Peyer's patch (tissue), 4 donors: ENCODE measurements around the gene PTBP1.

Experiments used
- POLR2A ChIP-seq, 2 donors: fragments of 450-650 bp; IDR thresholded peaks; one replicate each; pipeline ENCODE4 v1.5.1; 2017; ENCODE audit warnings: antibody characterized with exemption in 2 of 2, mild to moderate bottlenecking in 2 of 2, moderate library complexity in 2 of 2
- TF ChIP-seq, protein P1 (sequence below), 6 experiments: fragments of 450-650 bp in 4 of 6; fragments of 200-600 bp in 2 of 6; sonication (generic) in 1 of 6; IDR thresholded peaks; one replicate each; pipeline ENCODE4 v1.5.1; 2017 to 2019; ENCODE audit warnings: antibody characterized with exemption in 6 of 6, mild to moderate bottlenecking in 3 of 6, moderate library complexity in 1 of 6

GRCh38 chr19:797528-798414 lies 519 bp downstream of the PTBP1 start:
- TF ChIP-seq, protein P1, sequence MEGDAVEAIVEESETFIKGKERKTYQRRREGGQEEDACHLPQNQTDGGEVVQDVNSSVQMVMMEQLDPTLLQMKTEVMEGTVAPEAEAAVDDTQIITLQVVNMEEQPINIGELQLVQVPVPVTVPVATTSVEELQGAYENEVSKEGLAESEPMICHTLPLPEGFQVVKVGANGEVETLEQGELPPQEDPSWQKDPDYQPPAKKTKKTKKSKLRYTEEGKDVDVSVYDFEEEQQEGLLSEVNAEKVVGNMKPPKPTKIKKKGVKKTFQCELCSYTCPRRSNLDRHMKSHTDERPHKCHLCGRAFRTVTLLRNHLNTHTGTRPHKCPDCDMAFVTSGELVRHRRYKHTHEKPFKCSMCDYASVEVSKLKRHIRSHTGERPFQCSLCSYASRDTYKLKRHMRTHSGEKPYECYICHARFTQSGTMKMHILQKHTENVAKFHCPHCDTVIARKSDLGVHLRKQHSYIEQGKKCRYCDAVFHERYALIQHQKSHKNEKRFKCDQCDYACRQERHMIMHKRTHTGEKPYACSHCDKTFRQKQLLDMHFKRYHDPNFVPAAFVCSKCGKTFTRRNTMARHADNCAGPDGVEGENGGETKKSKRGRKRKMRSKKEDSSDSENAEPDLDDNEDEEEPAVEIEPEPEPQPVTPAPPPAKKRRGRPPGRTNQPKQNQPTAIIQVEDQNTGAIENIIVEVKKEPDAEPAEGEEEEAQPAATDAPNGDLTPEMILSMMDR (IDR thresholded peaks at IDR 0.05): peak in 2 of 6 experiments; percentile 32 to 40
- peak; percentile 60 to 74 for TF ChIP-seq POLR2A (IDR thresholded peaks at IDR 0.05)
